GM12801 (cell line): ENCODE measurements around the gene KLK1.

Experiments used
- CTCF ChIP-seq: IDR thresholded peaks from one replicate; pipeline ENCODE4 v1.5.1; 2011; ENCODE audit warnings: control low read depth; ENCODE audit not compliant: insufficient read length; ENCODE audit errors: extremely low read depth

Gene KLK1

GRCh38 chr19:50823389-50824042 lies at the start of gene KLK1:
Gene KLK1, minus strand, starts transcription at chr19:50823787. Its CDS starts 39 bp downstream, at chr19:50823748.
- TF ChIP-seq CTCF = no peak

- TF ChIP-seq CTCF = no peak
Observed at GRCh38 chr19:50873056-50873455, 49.5 kb upstream of the KLK1 start, which contains the start of gene KLK2. Gene KLK2, plus strand, starts transcription at chr19:50873439. Its CDS starts 35 bp downstream, at chr19:50873474.

GRCh38 chr19:50870417-50871089 lies 47.0 kb upstream of the KLK1 start:
- TF ChIP-seq CTCF = no peak

- TF ChIP-seq CTCF = no peak
Observed at GRCh38 chr19:50869479-50869878, 45.9 kb upstream of the KLK1 start.

DNA sequence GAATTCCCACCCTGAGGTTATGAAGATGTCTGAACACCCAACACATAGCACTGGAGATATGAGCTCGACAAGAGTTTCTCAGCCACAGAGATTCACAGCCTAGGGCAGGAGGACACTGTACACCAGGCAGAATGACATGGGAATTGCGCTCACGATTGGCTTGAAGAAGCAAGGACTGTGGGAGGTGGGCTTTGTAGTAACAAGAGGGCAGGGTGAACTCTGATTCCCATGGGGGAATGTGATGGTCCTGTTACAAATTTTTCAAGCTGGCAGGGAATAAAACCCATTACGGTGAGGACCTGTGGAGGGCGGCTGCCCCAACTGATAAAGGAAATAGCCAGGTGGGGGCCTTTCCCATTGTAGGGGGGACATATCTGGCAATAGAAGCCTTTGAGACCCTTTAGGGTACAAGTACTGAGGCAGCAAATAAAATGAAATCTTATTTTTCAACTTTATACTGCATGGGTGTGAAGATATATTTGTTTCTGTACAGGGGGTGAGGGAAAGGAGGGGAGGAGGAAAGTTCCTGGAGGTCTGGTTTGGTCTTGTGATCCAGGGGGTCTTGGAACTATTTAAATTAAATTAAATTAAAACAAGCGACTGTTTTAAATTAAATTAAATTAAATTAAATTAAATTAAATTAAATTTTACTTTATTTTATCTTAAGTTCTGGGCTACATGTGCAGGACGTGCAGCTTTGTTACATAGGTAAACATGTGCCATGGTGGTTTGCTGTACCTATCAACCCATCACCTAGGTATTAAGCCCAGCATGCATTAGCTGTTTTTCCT lies 38.1 kb upstream of the KLK1 start:
- no peak for TF ChIP-seq CTCF

- TF ChIP-seq CTCF = no peak
Observed at GRCh38 chr19:50861010-50861409, 37.4 kb upstream of the KLK1 start.

- TF ChIP-seq CTCF = no peak
Observed at GRCh38 chr19:50859849-50860248, 36.3 kb upstream of the KLK1 start.
